GM12878 (cell line): ENCODE measurements around the gene SLX4IP.

ENCODE experiments used
- EGR1 ChIP-seq, 2 experiments: IDR thresholded peaks; 1 replicate in 1 of 2; 2 replicates in 1 of 2; pipeline ENCODE4 v1.6.1; 2011 to 2012; ENCODE audit warnings: low read depth in 2 of 2, low read length in 2 of 2, borderline replicate concordance in 1 of 2, mild to moderate bottlenecking in 1 of 2, moderate library complexity in 1 of 2
- FOXK2 ChIP-seq: fragments of 450-650 bp; IDR thresholded peaks from 2 replicates; pipeline ENCODE4 v1.6.1; 2017; ENCODE audit warnings: mild to moderate bottlenecking, moderate library complexity
- NR2C1 ChIP-seq: fragments of 450-650 bp; IDR thresholded peaks from 2 replicates; pipeline ENCODE4 v1.6.1; 2017; ENCODE audit warnings: antibody characterized with exemption, mild to moderate bottlenecking, moderate library complexity
- NR2C2 ChIP-seq: IDR thresholded peaks from 2 replicates; pipeline ENCODE4 v1.6.1; 2011; ENCODE audit warnings: borderline replicate concordance, low read depth; ENCODE audit not compliant: control insufficient read depth, insufficient read length
- SIN3A ChIP-seq: IDR thresholded peaks from 2 replicates; pipeline ENCODE4 v1.6.1; 2012; ENCODE audit warnings: low read depth, low read length, improper control_type of control experiment
- SRF ChIP-seq, 2 experiments: IDR thresholded peaks; 2 replicates each; pipeline ENCODE4 v1.6.1; 2011; ENCODE audit warnings: low read depth in 2 of 2, low read length in 2 of 2, mild to moderate bottlenecking in 1 of 2, moderate library complexity in 1 of 2
- TAF1 ChIP-seq: IDR thresholded peaks from 2 replicates; pipeline ENCODE4 v1.6.1; 2011; ENCODE audit warnings: mild to moderate bottlenecking, low read depth, low read length, borderline replicate concordance
- YBX1 ChIP-seq: fragments of 450-650 bp; IDR thresholded peaks from 2 replicates; pipeline ENCODE4 v1.6.1; 2016; ENCODE audit warnings: antibody characterized with exemption
- ZNF622 ChIP-seq: fragments of 450-650 bp; IDR thresholded peaks from 2 replicates; pipeline ENCODE4 v1.6.1; 2017; ENCODE audit warnings: mild to moderate bottlenecking, inconsistent platforms
- TF ChIP-seq, protein P1 (sequence below), 3 experiments: IDR thresholded peaks in 2 of 3; conservative IDR thresholded peaks in 1 of 3; 2 replicates each; pipeline ENCODE4 v1.5.1; 2011; ENCODE audit warnings: low read depth in 3 of 3, low read length in 3 of 3, mild to moderate bottlenecking in 3 of 3, control low read depth in 2 of 3, moderate library complexity in 2 of 3, inconsistent platforms in 1 of 3, mixed read lengths in 1 of 3; ENCODE audit not compliant: control insufficient read depth in 2 of 3, insufficient read depth in 1 of 3; ENCODE audit errors: extremely low read depth in 1 of 3
- TF ChIP-seq, protein P2 (sequence below): IDR thresholded peaks from 2 replicates; pipeline ENCODE4 v1.6.1; 2012; ENCODE audit warnings: low read depth, low read length, improper control_type of control experiment

DNA sequence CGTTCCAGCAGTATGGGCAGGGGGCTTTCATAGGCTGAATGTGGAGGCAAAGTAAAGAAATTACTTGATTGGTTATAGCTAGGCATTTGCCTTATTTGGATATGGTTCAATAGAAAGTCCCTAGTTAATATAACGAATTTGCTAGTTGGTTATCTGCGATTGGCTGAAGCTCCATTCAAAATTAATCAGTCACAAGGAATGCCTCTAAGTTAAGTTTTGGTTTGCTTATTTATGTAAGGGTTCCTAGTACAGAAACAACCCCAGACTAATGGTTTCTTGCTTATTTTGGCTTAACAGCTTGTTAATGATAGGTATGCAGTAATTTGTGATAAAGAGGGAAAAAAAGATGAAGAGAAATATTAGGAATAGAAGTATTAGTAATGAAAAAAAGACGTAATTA is 151.2 kb downstream of the SLX4IP start:
- TF ChIP-seq, protein P1, sequence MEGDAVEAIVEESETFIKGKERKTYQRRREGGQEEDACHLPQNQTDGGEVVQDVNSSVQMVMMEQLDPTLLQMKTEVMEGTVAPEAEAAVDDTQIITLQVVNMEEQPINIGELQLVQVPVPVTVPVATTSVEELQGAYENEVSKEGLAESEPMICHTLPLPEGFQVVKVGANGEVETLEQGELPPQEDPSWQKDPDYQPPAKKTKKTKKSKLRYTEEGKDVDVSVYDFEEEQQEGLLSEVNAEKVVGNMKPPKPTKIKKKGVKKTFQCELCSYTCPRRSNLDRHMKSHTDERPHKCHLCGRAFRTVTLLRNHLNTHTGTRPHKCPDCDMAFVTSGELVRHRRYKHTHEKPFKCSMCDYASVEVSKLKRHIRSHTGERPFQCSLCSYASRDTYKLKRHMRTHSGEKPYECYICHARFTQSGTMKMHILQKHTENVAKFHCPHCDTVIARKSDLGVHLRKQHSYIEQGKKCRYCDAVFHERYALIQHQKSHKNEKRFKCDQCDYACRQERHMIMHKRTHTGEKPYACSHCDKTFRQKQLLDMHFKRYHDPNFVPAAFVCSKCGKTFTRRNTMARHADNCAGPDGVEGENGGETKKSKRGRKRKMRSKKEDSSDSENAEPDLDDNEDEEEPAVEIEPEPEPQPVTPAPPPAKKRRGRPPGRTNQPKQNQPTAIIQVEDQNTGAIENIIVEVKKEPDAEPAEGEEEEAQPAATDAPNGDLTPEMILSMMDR (IDR thresholded peaks at IDR 0.05 in 2 of 3, conservative IDR thresholded peaks at IDR 0.05 in 1 of 3; ENCODE audit: control insufficient read depth in 2 of 3, extremely low read depth in 1 of 3, insufficient read depth in 1 of 3, low read depth in 3 of 3, low read length in 3 of 3): no peak
- TF ChIP-seq ZNF622 (no peak), NR2C1 (no peak), SIN3A (no peak), NR2C2 (no peak), FOXK2 (no peak), EGR1 (IDR thresholded peaks at IDR 0.05; ENCODE audit: borderline replicate concordance in 1 of 2, low read depth in 2 of 2, low read length in 2 of 2) (no peak), YBX1 (no peak), TAF1 (no peak), SRF (IDR thresholded peaks at IDR 0.05; ENCODE audit: low read depth in 2 of 2, low read length in 2 of 2) (no peak)
- TF ChIP-seq, protein P2, sequence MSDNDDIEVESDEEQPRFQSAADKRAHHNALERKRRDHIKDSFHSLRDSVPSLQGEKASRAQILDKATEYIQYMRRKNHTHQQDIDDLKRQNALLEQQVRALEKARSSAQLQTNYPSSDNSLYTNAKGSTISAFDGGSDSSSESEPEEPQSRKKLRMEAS: no peak
